Measurements from ENCODE around the gene ALG11.
"Not testable (repeated sequence)": the region's sequence is repeated elsewhere in the genome, so short reads cannot be mapped to it uniquely, and the experiment has no call there.

The ALG11 gene

GRCh38 chr13:52030401-52030800 is 18.2 kb downstream of the ALG11 start:
- DNase-seq: not testable (repeated sequence)

DNA sequence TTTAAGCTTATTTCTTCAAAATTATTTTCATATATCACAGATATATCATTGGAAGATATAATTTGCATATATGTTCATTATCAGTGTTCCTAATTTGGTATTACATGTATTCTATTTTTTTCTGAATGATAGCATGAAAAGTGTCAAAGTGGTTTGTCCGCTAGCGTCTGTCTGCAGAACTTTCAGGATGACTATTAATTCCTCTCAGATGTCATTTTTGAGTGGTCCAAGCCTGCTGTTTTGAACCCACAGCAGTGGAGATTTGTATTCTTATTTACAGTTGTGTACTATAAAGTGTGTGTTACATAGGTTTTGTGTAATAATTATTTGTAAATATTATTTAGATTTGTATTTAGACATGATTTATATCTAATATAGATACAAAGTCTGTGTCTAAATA is 20.8 kb downstream of the ALG11 start:
- no peak for DNase-seq

- DNase-seq: no peak
Measured at GRCh38 chr13:52034616-52035226, 22.5 kb downstream of the ALG11 start.

DNA sequence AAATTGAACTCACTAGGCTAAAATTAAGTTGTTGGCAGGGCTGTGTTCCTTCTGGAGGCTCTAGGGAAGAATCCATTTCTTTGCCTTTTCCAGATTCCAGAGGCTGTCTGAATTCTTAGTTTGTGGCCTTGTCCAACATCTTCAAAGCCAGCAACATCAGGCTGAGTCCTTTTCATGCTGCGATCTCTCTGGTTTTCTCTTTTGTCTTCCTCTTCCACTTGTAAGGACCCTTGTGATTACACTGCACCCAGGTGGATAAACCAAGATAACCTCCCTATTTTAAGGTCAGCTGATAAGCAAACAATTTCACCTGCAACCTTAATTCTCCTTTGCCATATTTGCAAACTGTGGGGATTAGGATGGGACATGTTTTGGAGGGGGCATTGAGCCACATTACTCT is 23.8 kb downstream of the ALG11 start:
- DNase-seq: no peak

- no peak for DNase-seq
Measured at GRCh38 chr13:52043675-52044074, 31.5 kb downstream of the ALG11 start.

- no peak for DNase-seq
Measured at GRCh38 chr13:52047463-52047862, 35.3 kb downstream of the ALG11 start.

DNA sequence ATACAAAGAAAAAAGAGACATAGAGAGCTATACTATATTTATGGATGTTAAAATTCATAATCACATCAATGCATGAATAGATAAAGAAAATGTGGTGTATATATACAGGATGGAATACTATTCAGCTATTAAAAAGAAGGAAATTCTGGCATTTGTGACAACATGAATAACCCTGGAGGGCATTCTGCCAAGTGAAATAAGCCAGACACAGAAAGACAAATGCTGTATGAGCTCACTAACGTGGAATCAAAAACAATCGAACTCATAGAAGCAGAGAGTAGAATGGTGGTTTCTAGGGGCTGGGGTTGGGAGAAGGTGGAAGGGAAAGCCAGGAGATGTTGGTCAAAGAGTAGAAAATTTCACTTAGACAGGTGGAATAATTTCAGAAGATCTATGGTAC is 36.3 kb downstream of the ALG11 start:
- no peak for DNase-seq

DNA sequence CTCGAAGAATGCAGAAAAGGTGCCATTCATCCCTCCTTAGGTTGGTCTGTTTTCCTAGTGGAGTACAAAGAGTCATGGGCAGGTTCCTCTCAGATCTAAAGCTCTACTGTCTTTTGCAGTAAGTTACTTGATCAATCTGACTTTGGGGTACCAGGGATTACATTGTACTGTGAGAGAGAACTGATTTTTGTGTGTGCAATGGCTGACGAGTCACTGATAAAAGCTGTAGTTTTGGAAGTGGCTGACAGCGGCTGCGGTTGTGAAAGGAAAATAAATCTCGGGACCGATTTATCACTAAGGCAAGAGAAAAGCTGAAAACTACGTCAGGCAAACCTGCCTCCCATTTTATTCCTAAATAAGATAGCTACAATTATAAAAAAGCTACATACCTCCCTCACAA is 39.2 kb downstream of the ALG11 start:
- no peak for DNase-seq

DNA sequence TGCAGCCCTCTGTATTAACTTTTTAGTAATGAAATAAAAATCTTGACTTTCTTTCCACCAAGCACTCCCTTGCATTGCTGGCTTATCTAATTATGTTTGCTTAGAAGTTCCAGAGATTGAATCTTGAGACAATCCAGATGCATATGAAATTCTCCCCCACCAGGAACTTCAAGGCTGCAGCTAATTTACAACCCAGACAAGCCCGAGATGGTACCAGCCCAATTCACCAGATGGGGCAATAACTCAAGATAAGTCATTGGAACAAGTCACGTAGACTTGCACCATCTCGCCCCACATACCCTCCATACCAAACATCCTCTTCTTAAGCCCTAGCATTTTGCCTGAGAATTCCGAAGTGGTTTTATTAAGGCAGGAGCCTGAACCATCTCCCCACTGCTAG is 41.3 kb downstream of the ALG11 start:
- DNase-seq: no peak

DNA sequence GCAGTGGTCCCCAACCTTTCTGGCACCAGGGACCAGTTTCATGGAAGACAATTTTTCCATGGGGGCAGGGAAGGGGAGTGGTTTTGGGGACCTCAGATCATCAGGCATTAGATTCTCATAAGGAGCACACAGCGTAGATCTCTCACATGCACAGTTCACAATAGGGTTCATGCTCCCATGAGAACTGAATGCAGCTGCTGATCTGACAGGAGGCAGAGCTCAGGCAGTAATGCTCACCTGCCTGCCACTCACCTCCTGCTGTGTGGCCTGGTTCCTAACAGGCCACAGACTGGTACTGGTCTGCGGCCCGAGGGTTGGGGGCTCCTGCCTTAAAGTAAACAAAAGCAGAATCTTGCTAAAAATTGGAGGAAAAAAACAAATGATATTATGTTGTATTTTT is 48.9 kb downstream of the ALG11 start:
- not testable (repeated sequence) for DNase-seq

GRCh38 chr13:52061587-52061986 is 49.4 kb downstream of the ALG11 start:
- no peak for DNase-seq

DNA sequence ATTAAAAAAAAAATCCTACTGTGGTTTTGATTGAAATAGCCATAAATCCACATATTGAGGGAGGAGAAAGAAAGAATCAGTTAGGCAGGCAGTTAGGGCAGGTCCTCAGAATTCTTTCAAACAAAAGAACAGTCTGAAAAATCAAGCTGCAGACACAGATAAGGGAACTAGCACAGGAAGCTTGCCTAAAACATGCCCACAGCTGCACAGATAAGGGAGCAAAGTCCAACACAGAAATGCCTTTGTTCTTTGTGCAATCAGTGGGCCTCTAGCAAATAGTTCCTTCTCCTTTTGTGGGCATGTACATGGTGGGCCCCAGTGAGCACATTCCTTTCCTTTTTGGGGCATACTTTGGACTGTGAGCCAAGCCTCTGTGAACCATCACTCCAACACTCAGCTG is 55.0 kb downstream of the ALG11 start:
- DNase-seq: no peak

GRCh38 chr13:52070929-52071523 is 58.8 kb downstream of the ALG11 start:
- no peak for DNase-seq
